ENCODE results near the gene DGKB.

Gene DGKB

DNA sequence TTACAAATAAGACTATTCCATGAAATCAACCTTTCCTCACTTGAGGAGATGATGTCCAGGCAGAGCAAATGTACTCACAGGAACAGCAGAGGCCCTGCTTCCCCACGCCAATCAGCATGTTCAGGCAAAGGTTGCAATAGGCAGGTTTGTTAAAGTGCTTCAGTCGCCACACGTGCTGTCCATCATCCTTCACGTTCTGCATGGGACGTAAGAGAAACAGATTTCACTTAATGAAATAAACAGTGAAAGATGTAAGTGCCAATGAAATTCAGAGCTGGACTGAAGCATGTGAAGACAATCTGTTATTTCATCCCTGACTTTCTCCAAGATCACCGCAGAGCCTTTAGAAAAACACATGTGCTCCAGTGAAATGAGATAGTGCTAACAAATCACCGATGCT, 217.4 kb downstream of the DGKB start:
- Histone ChIP-seq H3K36me3 (ENCODE audit: control insufficient read depth, low read depth, low read length) (no peaks in the 10 kb centered on the region), H3K9me3 (ENCODE audit: control insufficient read depth, low read depth, low read length) (no peaks in the 10 kb centered on the region), H3K9ac (ENCODE audit: low read length) (no peak overlapping the region), H3K27me3 (ENCODE audit: control insufficient read depth, insufficient read depth, low read length) (no peaks in the 10 kb centered on the region), H3K4me1 (ENCODE audit: control insufficient read depth, low read depth, low read length) (no peaks in the 10 kb centered on the region), H3K4me3 (ENCODE audit: low read length) (no peak overlapping the region), H3K27ac (ENCODE audit: low read length) (no peak overlapping the region)

- Histone ChIP-seq H3K36me3 (ENCODE audit: control insufficient read depth, low read depth, low read length) (no peaks in the 10 kb centered on the region), H3K9me3 (ENCODE audit: control insufficient read depth, low read depth, low read length) (no peaks in the 10 kb centered on the region), H3K27me3 (ENCODE audit: control insufficient read depth, insufficient read depth, low read length) (no peaks in the 10 kb centered on the region), H3K4me1 (ENCODE audit: control insufficient read depth, low read depth, low read length) (no peaks in the 10 kb centered on the region), H3K9ac (ENCODE audit: low read length) (no peak overlapping the region), H3K4me3 (ENCODE audit: low read length) (no peak overlapping the region), H3K27ac (ENCODE audit: low read length) (no peak overlapping the region)
Observed at GRCh38 chr7:14682910-14683465, 219.6 kb downstream of the DGKB start.

DNA sequence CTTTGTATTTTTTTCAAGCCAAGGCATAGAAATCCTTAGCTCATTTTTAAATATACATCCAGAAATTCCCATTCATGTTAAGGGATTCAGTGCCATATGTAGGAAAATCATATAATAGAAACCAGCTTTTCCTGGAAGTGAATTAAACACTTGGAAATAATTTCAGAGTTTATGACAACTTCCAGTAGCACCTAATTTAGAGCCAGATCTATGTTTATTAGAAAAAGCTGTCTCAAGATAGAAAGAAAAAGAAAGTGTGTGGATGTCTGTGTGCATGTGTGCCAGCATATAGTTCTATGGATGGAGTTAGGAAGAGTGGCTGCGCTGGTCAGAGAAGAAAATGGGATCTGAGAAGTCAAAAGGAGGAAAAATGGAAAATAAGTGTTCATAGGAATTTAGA, 225.7 kb downstream of the DGKB start:
- H3K27ac ChIP-seq (ENCODE audit: low read length), result no peak overlapping the region
- H3K9me3 ChIP-seq (ENCODE audit: control insufficient read depth, low read depth, low read length), result no peaks in the 10 kb centered on the region

GRCh38 chr7:14673202-14673601, 229.3 kb downstream of the DGKB start:
- no peak overlapping the region for H3K9ac ChIP-seq (ENCODE audit: low read length)
- no peak overlapping the region for H3K27ac ChIP-seq (ENCODE audit: low read length)
- no peaks in the 10 kb centered on the region for H3K27me3 ChIP-seq (ENCODE audit: control insufficient read depth, insufficient read depth, low read length)
- H3K4me3 ChIP-seq (ENCODE audit: low read length), result no peak overlapping the region
- H3K36me3 ChIP-seq (ENCODE audit: control insufficient read depth, low read depth, low read length), result no peaks in the 10 kb centered on the region
- no peaks in the 10 kb centered on the region for H3K9me3 ChIP-seq (ENCODE audit: control insufficient read depth, low read depth, low read length)
- H3K4me1 ChIP-seq (ENCODE audit: control insufficient read depth, low read depth, low read length), result no peaks in the 10 kb centered on the region

More for the DNA sequence above, 225.7 kb downstream of the DGKB start:
- H3K4me1 ChIP-seq (ENCODE audit: control insufficient read depth, low read depth, low read length), result no peaks in the 10 kb centered on the region
- H3K27me3 ChIP-seq (ENCODE audit: control insufficient read depth, insufficient read depth, low read length), result no peaks in the 10 kb centered on the region
- H3K36me3 ChIP-seq (ENCODE audit: control insufficient read depth, low read depth, low read length), result no peaks in the 10 kb centered on the region
- H3K9ac ChIP-seq (ENCODE audit: low read length), result no peak overlapping the region
- no peak overlapping the region for H3K4me3 ChIP-seq (ENCODE audit: low read length)

GRCh38 chr7:14666913-14667312, 235.6 kb downstream of the DGKB start:
- Histone ChIP-seq H3K27ac (ENCODE audit: low read length) (no peak overlapping the region), H3K27me3 (ENCODE audit: control insufficient read depth, insufficient read depth, low read length) (no peaks in the 10 kb centered on the region), H3K36me3 (ENCODE audit: control insufficient read depth, low read depth, low read length) (no peaks in the 10 kb centered on the region), H3K4me1 (ENCODE audit: control insufficient read depth, low read depth, low read length) (no peaks in the 10 kb centered on the region), H3K9ac (ENCODE audit: low read length) (no peak overlapping the region), H3K9me3 (ENCODE audit: control insufficient read depth, low read depth, low read length) (no peaks in the 10 kb centered on the region), H3K4me3 (ENCODE audit: low read length) (no peak overlapping the region)

DNA sequence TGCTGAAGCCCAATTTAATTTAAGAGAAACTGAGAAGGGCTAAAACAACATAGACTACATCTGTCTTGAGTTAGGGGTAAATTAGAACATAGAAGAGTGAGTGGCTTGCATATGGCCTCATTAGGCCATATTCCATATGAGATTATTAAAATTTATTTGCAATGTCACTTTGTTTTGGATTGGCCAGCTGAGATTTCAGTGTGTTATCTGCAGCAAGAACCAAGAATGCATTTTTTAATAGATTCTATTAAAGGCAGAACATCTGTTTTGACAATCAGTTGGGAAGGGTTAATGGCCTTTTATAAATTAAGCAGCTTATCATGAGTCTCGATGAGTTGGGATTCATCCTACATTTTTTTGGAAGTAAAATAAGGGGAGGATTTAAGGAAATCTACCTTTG, 236.2 kb downstream of the DGKB start:
- H3K27ac ChIP-seq (ENCODE audit: low read length), result no peak overlapping the region
- no peak overlapping the region for H3K9ac ChIP-seq (ENCODE audit: low read length)
- H3K9me3 ChIP-seq (ENCODE audit: control insufficient read depth, low read depth, low read length), result no peaks in the 10 kb centered on the region
- H3K4me3 ChIP-seq (ENCODE audit: low read length), result no peak overlapping the region
- H3K27me3 ChIP-seq (ENCODE audit: control insufficient read depth, insufficient read depth, low read length), result no peaks in the 10 kb centered on the region
- no peaks in the 10 kb centered on the region for H3K36me3 ChIP-seq (ENCODE audit: control insufficient read depth, low read depth, low read length)
- H3K4me1 ChIP-seq (ENCODE audit: control insufficient read depth, low read depth, low read length), result no peaks in the 10 kb centered on the region

GRCh38 chr7:14639801-14640200, 262.8 kb downstream of the DGKB start:
- Histone ChIP-seq H3K9ac (ENCODE audit: low read length) (no peak overlapping the region), H3K4me3 (ENCODE audit: low read length) (no peak overlapping the region), H3K9me3 (ENCODE audit: control insufficient read depth, low read depth, low read length) (no peaks in the 10 kb centered on the region), H3K27me3 (ENCODE audit: control insufficient read depth, insufficient read depth, low read length) (no peaks in the 10 kb centered on the region), H3K36me3 (ENCODE audit: control insufficient read depth, low read depth, low read length) (no peaks in the 10 kb centered on the region), H3K4me1 (ENCODE audit: control insufficient read depth, low read depth, low read length) (no peaks in the 10 kb centered on the region), H3K27ac (ENCODE audit: low read length) (no peak overlapping the region)

DNA sequence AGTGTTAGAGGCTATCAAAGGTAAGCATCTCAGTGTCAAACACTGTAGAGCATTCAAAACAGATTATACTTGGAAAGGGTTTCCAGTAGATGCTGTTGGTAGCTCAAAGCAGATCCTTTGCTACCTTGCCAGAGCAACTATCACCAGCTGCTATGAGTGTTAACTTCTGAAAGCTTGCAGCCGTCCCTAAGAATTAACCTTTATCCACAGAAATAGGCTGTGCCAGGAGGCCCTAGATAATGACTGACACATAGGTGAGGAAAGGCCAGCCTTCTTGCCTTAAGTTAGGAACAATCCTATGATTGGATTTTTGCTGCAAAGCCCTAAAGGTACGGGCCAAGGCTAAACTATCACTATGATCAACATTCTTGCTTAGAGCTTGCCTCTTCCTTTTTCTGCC, 263.2 kb downstream of the DGKB start:
- H3K36me3 ChIP-seq (ENCODE audit: control insufficient read depth, low read depth, low read length), result no peaks in the 10 kb centered on the region
- H3K9me3 ChIP-seq (ENCODE audit: control insufficient read depth, low read depth, low read length), result no peaks in the 10 kb centered on the region
- H3K4me3 ChIP-seq (ENCODE audit: low read length), result no peak overlapping the region
- H3K27me3 ChIP-seq (ENCODE audit: control insufficient read depth, insufficient read depth, low read length), result no peaks in the 10 kb centered on the region
- no peaks in the 10 kb centered on the region for H3K4me1 ChIP-seq (ENCODE audit: control insufficient read depth, low read depth, low read length)
- H3K27ac ChIP-seq (ENCODE audit: low read length), result no peak overlapping the region
- no peak overlapping the region for H3K9ac ChIP-seq (ENCODE audit: low read length)

DNA sequence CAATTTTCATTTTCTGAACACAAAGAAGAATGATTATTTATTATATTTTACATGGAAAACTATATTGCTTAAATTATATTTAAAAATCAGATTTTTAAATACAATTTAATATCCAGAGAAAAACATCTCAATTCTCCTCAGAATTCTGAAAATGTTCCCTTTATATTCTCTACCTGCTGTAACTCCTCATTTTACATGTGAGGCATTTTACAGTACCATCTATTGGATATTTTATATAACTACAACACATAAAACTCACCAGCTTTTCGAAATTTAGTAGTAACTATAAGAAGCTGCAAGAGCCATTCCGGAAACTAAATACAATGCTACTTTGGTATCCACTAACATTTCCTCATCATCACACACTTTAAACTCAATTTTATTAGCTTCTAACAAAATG, 264.6 kb downstream of the DGKB start:
- H3K27ac ChIP-seq (ENCODE audit: low read length), result no peak overlapping the region
- no peaks in the 10 kb centered on the region for H3K27me3 ChIP-seq (ENCODE audit: control insufficient read depth, insufficient read depth, low read length)

DNA sequence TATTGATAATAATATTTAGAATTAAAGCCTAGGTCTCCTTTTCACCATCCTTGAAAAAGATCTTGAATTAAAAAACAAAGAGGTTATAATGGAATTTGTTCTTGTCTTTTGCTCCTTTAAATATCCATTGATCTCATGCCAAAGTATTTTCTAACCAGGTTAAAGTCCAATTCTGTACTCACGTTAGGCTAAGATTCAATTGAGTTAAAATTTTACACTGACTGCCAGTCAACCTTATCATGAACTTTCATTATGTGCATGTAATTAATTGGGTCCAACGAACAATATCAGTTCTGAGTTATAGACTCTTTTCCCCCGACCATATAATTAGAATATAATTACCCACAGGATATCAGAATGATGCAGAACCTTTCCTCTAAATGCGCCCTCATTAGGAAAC, 266.6 kb downstream of the DGKB start:
- H3K9ac ChIP-seq (ENCODE audit: low read length), result no peak overlapping the region

More for the DNA sequence above, 264.6 kb downstream of the DGKB start:
- no peak overlapping the region for H3K4me3 ChIP-seq (ENCODE audit: low read length)
- H3K4me1 ChIP-seq (ENCODE audit: control insufficient read depth, low read depth, low read length), result no peaks in the 10 kb centered on the region
- H3K9me3 ChIP-seq (ENCODE audit: control insufficient read depth, low read depth, low read length), result no peaks in the 10 kb centered on the region
- no peaks in the 10 kb centered on the region for H3K36me3 ChIP-seq (ENCODE audit: control insufficient read depth, low read depth, low read length)
- H3K9ac ChIP-seq (ENCODE audit: low read length), result no peak overlapping the region

GRCh38 chr7:14630048-14630447, 272.5 kb downstream of the DGKB start:
- Histone ChIP-seq H3K27ac (ENCODE audit: low read length) (no peak overlapping the region), H3K9me3 (ENCODE audit: control insufficient read depth, low read depth, low read length) (no peaks in the 10 kb centered on the region), H3K27me3 (ENCODE audit: control insufficient read depth, insufficient read depth, low read length) (no peaks in the 10 kb centered on the region), H3K4me3 (ENCODE audit: low read length) (no peak overlapping the region), H3K4me1 (ENCODE audit: control insufficient read depth, low read depth, low read length) (no peaks in the 10 kb centered on the region), H3K9ac (ENCODE audit: low read length) (no peak overlapping the region), H3K36me3 (ENCODE audit: control insufficient read depth, low read depth, low read length) (no peaks in the 10 kb centered on the region)

More for the DNA sequence above, 266.6 kb downstream of the DGKB start:
- Histone ChIP-seq H3K36me3 (ENCODE audit: control insufficient read depth, low read depth, low read length) (no peaks in the 10 kb centered on the region), H3K9me3 (ENCODE audit: control insufficient read depth, low read depth, low read length) (no peaks in the 10 kb centered on the region), H3K4me1 (ENCODE audit: control insufficient read depth, low read depth, low read length) (no peaks in the 10 kb centered on the region), H3K27ac (ENCODE audit: low read length) (no peak overlapping the region), H3K27me3 (ENCODE audit: control insufficient read depth, insufficient read depth, low read length) (no peaks in the 10 kb centered on the region), H3K4me3 (ENCODE audit: low read length) (no peak overlapping the region)

GRCh38 chr7:14628516-14628915, 274.0 kb downstream of the DGKB start:
- Histone ChIP-seq H3K36me3 (ENCODE audit: control insufficient read depth, low read depth, low read length) (no peaks in the 10 kb centered on the region), H3K9me3 (ENCODE audit: control insufficient read depth, low read depth, low read length) (no peaks in the 10 kb centered on the region), H3K27me3 (ENCODE audit: control insufficient read depth, insufficient read depth, low read length) (no peaks in the 10 kb centered on the region), H3K9ac (ENCODE audit: low read length) (no peak overlapping the region), H3K4me3 (ENCODE audit: low read length) (no peak overlapping the region), H3K4me1 (ENCODE audit: control insufficient read depth, low read depth, low read length) (no peaks in the 10 kb centered on the region), H3K27ac (ENCODE audit: low read length) (no peak overlapping the region)
